K562 (cell line): ENCODE data around the gene PKHD1. TPM values are rescaled to one million over a fixed set of nuclear protein-coding genes. Genes with fewer than 3 reads are reported as not detected.
A peak's percentile ranks its signal among the peaks of the same experiment; 100 is the strongest.

Source experiments
- CHAMP1 ChIP-seq: fragments of 450-650 bp; IDR thresholded peaks from 2 replicates; pipeline ENCODE4 v1.6.1; 2016; ENCODE audit warnings: mild to moderate bottlenecking
- CUX1 ChIP-seq: fragments of 200-800 bp; sonication (Bioruptor generic); IDR thresholded peaks from 2 replicates; pipeline ENCODE4 v1.6.1; 2016; ENCODE audit warnings: missing genetic modification characterization, missing compliant biosample characterization
- ELF4 ChIP-seq: fragments of 450-650 bp; formaldehyde crosslinking; IDR thresholded peaks from 2 replicates; pipeline ENCODE4 v1.4.0; 2022; ENCODE audit warnings: missing genetic modification characterization
- EP400 ChIP-seq: fragments of 450-650 bp; IDR thresholded peaks from 2 replicates; pipeline ENCODE4 v1.6.1; 2017; ENCODE audit warnings: antibody characterized with exemption, mild to moderate bottlenecking, moderate library complexity
- KDM2B ChIP-seq: fragments of 250-450 bp; sonication (Bioruptor Pico); IDR thresholded peaks from 2 replicates; pipeline ENCODE4 v1.8.0; 2021; ENCODE audit warnings: mild to moderate bottlenecking, moderate library complexity
- SUPT5H ChIP-seq: fragments of 450-650 bp; IDR thresholded peaks from 2 replicates; pipeline ENCODE4 v1.6.1; 2016
- TFE3 ChIP-seq: fragments of 450-650 bp; formaldehyde crosslinking; IDR thresholded peaks from 2 replicates; pipeline ENCODE4 v1.4.0; 2020; ENCODE audit warnings: mild to moderate bottlenecking, mixed read lengths
- ZBTB1 ChIP-seq: sonication (generic); formaldehyde crosslinking; IDR thresholded peaks from 2 replicates; pipeline ENCODE4 v1.8.1; 2023; ENCODE audit warnings: missing genetic modification reagents, low read depth, mild to moderate bottlenecking, borderline replicate concordance
- polyA plus RNA-seq, 8 experiments: library from polyadenylated mRNA; depleted of rRNA in 4 of 8; stranded (reverse) in 5 of 8; unstranded in 3 of 8; fragments of >200 nt; fragmentation: Nextera tagmentation in 2 of 8; fragmentation: Illumina TruSeq in 1 of 8; extraction: Ambion mirVana in 2 of 8; extraction: Trizol in 1 of 8; gene quantifications; 2 replicates each; pipeline versions ENCODE4 v1.2.1 to v1.2.3, GENCODE V29; 2011 to 2014; ENCODE audit warnings: inconsistent platforms in 1 of 8, missing spikeins in 1 of 8
- total RNA-seq, 7 experiments: library from RNA; depleted of rRNA in 6 of 7; stranded (reverse); fragments of >200 nt in 6 of 7; fragmentation: Illumina TruSeq in 2 of 7; extraction: Trizol in 2 of 7; gene quantifications; 2 replicates each; pipeline versions ENCODE4 v1.2.1 to v1.2.3, GENCODE V29; 2011 to 2021; ENCODE audit warnings: low replicate concordance in 1 of 7
- TF ChIP-seq, protein P1 (sequence below): fragments of 450-650 bp; IDR thresholded peaks from 2 replicates; pipeline ENCODE4 v1.6.1; 2016; ENCODE audit warnings: low read depth, mild to moderate bottlenecking, moderate library complexity
- TF ChIP-seq, protein P2 (sequence below): fragments of 250-450 bp; sonication (Bioruptor Pico); IDR thresholded peaks from 2 replicates; pipeline ENCODE4 v1.4.0; 2020

PKHD1 gene
- total and polyA plus RNA-seq, 9 of the 15 experiments (the other 6 are each of a cell fraction or from before 2014, with no cell fraction given), result 0.01 to 0.04 (median 0.01) TPM; not detected in 6

DNA sequence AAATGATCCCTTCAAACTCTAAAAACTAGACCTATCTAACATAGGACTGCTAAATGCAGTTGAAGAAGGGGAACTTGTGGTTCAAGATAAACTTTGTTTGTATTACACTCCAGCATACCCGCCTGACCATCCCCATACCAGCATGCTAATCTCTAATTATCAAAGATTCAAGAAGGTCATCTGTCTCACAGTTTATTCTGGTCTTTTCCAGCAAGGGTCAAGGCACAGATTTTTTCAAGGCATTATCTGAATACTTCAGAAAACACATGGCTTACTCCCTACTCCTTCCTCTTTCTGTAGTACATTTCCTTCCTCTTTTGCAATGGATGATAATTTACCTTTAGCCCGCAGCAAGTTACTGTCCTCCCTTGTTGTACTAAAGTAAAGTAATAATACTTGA lies 174.1 kb downstream of the PKHD1 start (continued):
- TF ChIP-seq, protein P1, sequence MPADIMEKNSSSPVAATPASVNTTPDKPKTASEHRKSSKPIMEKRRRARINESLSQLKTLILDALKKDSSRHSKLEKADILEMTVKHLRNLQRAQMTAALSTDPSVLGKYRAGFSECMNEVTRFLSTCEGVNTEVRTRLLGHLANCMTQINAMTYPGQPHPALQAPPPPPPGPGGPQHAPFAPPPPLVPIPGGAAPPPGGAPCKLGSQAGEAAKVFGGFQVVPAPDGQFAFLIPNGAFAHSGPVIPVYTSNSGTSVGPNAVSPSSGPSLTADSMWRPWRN, result peak; percentile 83
- TF ChIP-seq ZBTB1 (CRISPR knock-in tag), result no peak
- TF ChIP-seq ELF4 (CRISPR knock-in tag), result no peak
- TF ChIP-seq CUX1, result no peak
- no peak for TF ChIP-seq SUPT5H
- TF ChIP-seq, protein P2, sequence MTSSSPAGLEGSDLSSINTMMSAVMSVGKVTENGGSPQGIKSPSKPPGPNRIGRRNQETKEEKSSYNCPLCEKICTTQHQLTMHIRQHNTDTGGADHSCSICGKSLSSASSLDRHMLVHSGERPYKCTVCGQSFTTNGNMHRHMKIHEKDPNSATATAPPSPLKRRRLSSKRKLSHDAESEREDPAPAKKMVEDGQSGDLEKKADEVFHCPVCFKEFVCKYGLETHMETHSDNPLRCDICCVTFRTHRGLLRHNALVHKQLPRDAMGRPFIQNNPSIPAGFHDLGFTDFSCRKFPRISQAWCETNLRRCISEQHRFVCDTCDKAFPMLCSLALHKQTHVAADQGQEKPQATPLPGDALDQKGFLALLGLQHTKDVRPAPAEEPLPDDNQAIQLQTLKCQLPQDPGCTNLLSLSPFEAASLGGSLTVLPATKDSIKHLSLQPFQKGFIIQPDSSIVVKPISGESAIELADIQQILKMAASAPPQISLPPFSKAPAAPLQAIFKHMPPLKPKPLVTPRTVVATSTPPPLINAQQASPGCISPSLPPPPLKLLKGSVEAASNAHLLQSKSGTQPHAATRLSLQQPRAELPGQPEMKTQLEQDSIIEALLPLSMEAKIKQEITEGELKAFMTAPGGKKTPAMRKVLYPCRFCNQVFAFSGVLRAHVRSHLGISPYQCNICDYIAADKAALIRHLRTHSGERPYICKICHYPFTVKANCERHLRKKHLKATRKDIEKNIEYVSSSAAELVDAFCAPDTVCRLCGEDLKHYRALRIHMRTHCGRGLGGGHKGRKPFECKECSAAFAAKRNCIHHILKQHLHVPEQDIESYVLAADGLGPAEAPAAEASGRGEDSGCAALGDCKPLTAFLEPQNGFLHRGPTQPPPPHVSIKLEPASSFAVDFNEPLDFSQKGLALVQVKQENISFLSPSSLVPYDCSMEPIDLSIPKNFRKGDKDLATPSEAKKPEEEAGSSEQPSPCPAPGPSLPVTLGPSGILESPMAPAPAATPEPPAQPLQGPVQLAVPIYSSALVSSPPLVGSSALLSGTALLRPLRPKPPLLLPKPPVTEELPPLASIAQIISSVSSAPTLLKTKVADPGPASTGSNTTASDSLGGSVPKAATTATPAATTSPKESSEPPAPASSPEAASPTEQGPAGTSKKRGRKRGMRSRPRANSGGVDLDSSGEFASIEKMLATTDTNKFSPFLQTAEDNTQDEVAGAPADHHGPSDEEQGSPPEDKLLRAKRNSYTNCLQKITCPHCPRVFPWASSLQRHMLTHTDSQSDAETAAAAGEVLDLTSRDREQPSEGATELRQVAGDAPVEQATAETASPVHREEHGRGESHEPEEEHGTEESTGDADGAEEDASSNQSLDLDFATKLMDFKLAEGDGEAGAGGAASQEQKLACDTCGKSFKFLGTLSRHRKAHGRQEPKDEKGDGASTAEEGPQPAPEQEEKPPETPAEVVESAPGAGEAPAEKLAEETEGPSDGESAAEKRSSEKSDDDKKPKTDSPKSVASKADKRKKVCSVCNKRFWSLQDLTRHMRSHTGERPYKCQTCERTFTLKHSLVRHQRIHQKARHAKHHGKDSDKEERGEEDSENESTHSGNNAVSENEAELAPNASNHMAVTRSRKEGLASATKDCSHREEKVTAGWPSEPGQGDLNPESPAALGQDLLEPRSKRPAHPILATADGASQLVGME (CRISPR knock-in tag), result no peak
- TF ChIP-seq EP400, result no peak
- no peak for TF ChIP-seq KDM2B (CRISPR knock-in tag)
- TF ChIP-seq CHAMP1, result no peak
- TF ChIP-seq TFE3 (CRISPR knock-in tag), result no peak
